GM12864 (cell line): ENCODE results near the gene RGL2.

ENCODE experiments used
- DNase-seq: peaks from one replicate; pipeline ENCODE4 v3.0.0-alpha.2; 2011; ENCODE audit warnings: low read depth
- H3K4me3 ChIP-seq: 2 replicates; pipeline ENCODE4 v1.5.1; 2011; ENCODE audit warnings: mild to moderate bottlenecking, low read depth, low read length, control low read depth
- TF ChIP-seq, protein P1 (sequence below): IDR thresholded peaks from 2 replicates; pipeline ENCODE4 v1.5.1; 2011; ENCODE audit warnings: low read depth, mild to moderate bottlenecking, moderate library complexity, low read length, control low read depth, inconsistent platforms; ENCODE audit errors: missing control alignments

The RGL2 gene

DNA sequence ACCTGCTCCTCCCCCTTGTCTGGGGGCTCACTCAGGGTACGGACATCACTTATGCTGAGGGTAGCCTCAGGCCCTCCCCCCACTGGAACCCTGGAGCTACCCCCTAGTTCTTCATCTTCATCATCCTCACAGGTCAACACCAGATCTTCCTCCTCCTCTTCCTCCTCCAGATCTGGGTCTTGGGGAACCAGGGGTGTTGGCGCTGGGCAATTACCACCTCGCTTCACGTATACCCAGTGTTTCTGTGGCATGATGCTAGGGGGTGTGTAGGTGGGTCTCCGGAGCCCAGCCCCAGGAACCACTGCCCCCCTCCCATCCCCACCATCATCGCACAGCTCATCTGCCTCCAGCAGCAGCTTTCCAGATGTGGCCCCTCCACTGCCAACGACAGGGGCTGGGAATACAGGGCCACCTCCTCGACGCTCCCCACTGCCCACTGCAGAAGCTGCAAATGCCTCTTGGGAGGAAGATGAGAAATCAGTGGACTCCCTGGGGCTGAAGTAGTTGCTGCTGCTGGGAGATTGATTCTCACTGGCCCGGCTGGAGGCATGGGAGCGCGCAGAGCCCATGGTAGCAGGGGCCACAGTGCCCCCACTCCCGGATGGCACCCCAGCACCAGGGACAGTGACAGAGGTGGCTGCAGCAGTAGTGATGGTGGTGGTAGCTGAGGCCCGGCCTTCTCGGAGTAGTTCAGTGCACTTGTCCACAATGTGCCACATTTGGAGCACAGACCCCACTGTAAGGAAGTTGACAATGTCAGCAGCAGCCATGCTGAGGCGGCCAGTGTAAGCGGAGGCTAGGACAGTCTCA lies 17.3 kb upstream of the RGL2 start:
- TF ChIP-seq, protein P1, sequence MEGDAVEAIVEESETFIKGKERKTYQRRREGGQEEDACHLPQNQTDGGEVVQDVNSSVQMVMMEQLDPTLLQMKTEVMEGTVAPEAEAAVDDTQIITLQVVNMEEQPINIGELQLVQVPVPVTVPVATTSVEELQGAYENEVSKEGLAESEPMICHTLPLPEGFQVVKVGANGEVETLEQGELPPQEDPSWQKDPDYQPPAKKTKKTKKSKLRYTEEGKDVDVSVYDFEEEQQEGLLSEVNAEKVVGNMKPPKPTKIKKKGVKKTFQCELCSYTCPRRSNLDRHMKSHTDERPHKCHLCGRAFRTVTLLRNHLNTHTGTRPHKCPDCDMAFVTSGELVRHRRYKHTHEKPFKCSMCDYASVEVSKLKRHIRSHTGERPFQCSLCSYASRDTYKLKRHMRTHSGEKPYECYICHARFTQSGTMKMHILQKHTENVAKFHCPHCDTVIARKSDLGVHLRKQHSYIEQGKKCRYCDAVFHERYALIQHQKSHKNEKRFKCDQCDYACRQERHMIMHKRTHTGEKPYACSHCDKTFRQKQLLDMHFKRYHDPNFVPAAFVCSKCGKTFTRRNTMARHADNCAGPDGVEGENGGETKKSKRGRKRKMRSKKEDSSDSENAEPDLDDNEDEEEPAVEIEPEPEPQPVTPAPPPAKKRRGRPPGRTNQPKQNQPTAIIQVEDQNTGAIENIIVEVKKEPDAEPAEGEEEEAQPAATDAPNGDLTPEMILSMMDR: no peak
- DNase-seq: no peak
- no peak overlapping the region for H3K4me3 ChIP-seq

DNA sequence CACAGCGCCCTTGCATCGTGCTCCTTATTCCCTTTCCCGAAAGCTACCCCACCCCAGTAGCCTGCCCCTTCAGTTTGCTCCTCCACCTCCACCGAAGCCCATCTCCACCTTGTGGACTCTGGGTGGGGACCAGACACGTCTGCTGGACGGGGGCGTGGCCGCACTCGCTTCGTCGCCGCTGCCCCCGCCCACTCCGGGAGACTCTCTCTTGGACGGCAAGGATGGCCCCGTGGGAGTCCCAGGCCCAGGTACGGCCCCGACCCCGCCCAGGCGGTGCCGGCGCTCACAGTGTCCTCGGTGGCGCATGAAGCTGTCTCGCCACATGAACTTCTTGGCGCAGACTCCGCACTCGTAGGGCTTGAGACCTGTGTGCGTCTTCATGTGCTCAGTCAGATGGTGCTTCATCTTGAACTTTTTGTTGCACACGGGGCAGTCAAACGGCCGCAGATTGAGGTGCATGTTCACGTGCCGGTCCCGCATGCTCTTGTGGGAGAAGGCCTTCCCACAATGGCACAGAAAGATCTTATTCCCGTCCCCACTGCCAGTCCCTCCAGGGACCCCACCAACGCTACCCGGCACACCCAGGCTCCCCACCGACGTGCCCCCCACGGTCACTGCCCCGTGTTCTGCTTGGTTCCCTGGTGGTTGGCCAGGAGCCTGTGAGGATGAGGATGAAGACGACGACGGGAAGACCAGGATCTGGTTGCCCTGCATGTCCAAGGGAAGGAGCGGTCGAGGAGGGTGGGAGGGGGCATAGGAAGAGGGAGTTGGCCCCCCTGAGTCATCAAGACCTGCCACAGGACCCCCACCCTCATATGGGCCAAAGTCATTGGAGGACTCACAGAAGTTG lies 16.4 kb upstream of the RGL2 start:
- no peak for DNase-seq
- TF ChIP-seq, protein P1: no peak
- H3K4me3 ChIP-seq: peak overlapping the region; percentile 69

DNA sequence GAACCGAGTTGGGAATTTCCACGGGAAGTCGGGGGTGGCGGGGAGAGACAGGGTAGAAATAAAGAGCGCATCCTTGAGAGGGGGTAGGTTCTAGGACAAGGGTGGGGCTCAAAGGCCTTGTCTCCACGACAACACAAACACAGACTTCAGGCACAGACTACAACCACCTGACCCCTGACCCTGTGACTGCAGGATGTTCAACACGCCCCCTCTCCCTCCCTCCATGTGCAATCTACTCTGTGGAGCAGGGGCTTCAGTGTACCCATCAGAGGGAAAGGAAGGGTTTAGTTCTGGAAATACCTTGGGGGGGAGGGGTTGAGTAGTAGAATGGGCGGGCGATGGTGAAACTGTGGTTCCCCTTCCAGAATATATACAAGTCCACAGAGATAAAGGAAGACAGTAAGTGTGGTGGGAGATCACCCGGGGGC lies 15.8 kb upstream of the RGL2 start:
- TF ChIP-seq, protein P1: no peak
- peak overlapping the region; percentile 69 for H3K4me3 ChIP-seq
- DNase-seq: peak; percentile 67

DNA sequence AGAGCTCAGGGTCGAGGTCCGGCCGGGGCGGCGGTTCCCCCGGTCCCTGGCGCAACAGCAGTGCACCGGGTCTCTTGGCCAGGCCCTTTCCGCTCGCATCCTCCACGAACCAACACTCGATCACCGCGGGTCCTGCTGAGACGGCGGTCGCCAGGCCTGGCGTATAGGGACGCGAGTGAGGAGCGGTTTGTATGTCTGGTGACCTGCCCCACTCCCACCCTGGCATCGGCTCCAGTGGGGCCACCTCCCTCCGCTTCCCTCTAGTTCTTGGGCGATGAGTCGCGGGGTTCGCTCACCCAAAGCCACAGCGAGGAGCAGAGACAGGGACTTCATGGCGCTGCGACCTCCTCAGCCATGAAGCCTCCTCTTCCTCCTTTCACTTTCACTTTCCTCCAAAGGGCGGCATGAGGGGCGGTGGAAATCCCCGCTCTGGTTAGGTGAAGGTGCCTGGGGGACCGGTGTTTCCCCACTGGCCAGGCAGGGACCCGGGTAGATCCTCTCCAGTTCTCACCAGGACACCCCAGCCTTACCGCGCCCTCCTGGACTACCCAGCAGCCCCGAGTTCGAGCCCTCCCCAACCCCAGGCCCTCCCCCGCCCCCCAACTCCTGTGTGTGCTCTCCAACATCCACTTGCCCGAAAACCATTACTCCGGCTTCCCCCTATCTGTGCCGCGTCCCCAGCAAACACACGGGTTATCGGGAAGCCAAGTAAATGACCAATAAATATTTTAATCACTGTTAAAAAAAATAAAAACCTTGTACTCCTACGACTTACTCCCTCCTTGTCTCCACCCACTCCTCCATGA lies 15.2 kb upstream of the RGL2 start, which contains the start of gene TAPBP:
Gene TAPBP, minus strand, starts transcription at position 370 of the 806 bp plus-strand sequence. Its CDS starts 37 bp downstream, at position 333.
- TF ChIP-seq, protein P1: no peak
- DNase-seq: peak; percentile 75
- H3K4me3 ChIP-seq: peak within 1 kb of the TSS; percentile 69

DNA sequence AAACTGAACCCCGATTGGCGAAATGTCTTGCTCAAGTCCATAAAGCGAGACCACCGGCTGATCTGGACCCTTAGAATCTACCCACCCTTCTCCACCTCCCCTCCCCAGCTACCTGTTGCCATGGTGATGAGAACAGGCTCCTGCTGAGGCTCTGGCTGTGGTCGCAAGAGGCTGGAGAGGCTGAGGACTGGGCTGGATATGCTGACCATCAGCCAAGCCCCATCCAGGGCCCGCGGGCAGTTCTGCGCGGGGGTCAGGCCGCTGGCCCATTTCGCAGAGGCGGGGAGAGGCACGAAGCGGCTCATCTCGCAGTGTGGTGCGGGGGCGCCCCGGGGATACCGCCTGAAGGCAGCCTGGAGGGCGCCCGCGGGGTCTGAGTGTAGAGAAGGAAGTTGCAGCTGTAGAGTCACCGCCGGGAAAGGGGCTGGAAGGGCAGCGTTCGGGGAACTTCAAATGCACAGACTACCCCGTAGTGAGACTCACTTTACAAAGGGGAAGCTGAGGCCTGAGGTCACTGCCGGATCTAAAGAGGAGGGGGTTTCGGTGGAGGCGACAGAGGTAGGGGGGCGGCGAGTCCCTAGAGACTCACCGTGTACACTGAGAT lies 14.5 kb upstream of the RGL2 start:
- DNase-seq: no peak
- TF ChIP-seq, protein P1: no peak
- peak overlapping the region; percentile 69 for H3K4me3 ChIP-seq

DNA sequence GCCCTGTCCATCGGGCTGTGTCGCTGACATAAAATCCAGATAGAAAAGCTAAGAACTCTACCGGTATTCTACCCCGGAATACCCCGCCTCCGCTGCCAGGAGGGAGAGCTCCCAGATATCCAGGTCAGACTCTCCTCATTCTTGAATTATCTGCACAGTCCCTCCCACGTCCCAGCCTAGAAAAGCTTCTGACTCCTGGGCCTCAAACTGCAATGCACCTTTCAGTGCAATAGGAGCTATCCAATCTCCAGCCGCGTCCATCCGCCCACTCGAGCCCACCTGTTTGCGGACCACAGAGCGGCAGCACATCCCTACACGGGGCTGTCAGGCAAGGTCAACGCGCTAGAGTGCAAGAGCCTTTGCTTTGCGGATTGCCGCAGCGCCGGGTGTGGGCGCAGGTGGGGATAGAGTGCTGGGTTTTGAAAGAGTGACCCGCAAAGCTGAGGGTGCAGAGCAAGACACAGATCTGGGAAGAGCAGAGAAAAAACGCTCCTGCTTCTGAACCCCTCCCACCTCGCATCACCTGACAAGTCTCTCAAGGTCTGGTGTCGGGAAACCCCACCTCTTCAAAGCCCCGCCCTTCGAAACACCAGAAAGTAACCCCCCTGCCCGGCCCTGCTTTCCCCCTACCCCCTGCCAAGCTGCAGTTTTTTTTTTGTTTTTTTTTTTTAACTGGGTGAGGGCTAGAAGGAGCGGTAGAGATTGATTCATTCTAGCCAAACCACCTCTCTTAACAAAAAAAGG lies 13.8 kb upstream of the RGL2 start:
- TF ChIP-seq, protein P1: no peak
- DNase-seq: peak; percentile 80
- H3K4me3 ChIP-seq: peak overlapping the region; percentile 69
